Measurements from ENCODE around the gene ZNF865.

ZNF865 gene

DNA sequence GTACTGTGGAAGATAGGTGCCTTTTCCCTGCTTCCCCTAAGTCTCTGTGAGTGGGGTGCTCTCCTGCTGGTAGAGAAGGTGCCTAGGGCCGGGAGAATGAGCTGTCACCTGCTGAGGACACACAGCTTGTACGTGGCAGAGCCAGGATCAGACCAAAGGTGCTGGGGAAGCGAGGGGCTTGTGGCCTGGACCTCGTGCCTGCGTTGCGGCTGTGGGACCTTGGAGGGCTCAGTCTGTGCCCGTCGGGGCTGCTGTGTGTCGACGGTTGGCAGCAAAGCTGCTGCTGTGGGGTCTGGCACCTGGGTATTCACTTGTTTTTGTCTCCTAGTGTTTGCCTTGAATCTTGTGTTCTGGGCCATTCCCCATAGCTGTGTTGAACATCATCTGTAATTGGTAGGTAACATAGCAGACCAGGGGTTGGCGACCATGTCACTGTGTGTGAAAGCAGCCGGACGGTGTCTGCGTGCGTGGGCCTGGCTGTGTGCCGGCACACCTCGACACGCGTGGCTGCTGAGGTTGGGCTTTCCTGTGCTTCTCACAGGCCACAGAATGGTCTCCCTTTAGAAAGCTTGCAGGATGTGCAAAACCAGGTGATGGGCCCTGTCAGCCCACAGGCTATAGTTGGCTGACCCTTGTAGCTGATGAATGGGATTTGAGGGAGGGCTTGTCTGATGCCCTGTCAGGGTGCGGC, 58.5 kb downstream of the ZNF865 start:
- no peak for DNase-seq

DNA sequence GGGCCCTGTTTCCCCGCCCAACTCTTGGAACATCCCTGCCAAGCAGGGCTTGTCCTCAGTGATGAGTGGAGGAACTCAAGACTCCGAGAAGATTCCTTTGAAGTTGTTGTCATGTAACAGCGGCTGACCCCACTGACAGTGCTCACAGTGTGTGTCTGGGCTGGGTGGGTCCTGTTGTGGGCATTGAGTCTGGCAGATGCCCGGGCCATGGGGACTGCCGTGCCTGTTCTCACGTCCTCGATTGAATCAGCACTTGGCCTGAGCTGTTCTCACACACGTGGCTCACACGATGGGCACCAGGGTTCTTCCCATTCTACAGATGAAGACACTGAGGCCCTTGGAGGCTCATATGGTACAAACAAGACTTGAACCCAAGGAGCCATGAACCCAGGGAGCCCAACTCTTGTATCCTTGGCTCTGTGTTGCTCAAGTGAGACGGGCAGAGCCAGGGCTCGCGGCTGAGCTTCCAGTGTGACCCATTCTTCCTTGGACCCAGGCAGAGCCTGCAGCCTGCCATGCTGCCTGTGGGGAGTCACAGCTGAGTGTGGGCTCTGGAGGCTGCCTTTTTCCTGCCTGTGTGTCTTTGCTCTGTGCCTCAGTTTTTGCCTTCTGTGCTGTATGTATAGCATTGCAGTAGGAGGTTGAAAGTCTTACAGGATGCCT, 61.0 kb downstream of the ZNF865 start:
- DNase-seq = no peak
